Right atrium auricular region (tissue), 2 donors: ENCODE measurements around the gene ZNF69. TPM values are rescaled to one million over a fixed set of nuclear protein-coding genes. Genes with fewer than 3 reads are reported as not detected.
"Not testable (repeated sequence)": the region's sequence is repeated elsewhere in the genome, so short reads cannot be mapped to it uniquely, and the experiment has no call there.

ENCODE experiments used
- DNase-seq: peaks from one replicate; pipeline ENCODE4 v3.0.0-alpha.2; 2019; ENCODE audit warnings: low spot score
- H3K27ac ChIP-seq, 2 donors: fragments of 200-600 bp; sonication (generic); 1 replicate in 1 of 2; 2 replicates in 1 of 2; pipeline ENCODE4 v1.5.1; 2016 to 2019
- H3K27me3 ChIP-seq, 2 donors: fragments of 200-600 bp; sonication (generic); one replicate each; pipeline versions ENCODE4 v1.5.1 to v1.6.0; 2017 to 2019
- H3K36me3 ChIP-seq: fragments of 200-600 bp; sonication (generic); one replicate; pipeline ENCODE4 v1.5.1; 2016
- H3K4me1 ChIP-seq, 2 donors: fragments of 200-600 bp; sonication (generic); one replicate each; pipeline versions ENCODE4 v1.5.1 to v1.6.0; 2017 to 2019
- H3K4me3 ChIP-seq, 2 donors: fragments of 200-600 bp; sonication (generic); 1 replicate in 1 of 2; 2 replicates in 1 of 2; pipeline ENCODE4 v1.5.1; 2017 to 2019; ENCODE audit warnings: mild to moderate bottlenecking in 1 of 2, moderate library complexity in 1 of 2
- H3K9me3 ChIP-seq, 2 donors: fragments of 200-600 bp; sonication (generic); one replicate each; pipeline ENCODE4 v1.5.1; 2019
- total RNA-seq, 2 donors: library from RNA; depleted of rRNA; stranded (reverse); fragments of >200 nt; gene quantifications; one replicate each; pipeline ENCODE4 v1.1.0, GENCODE V29; 2016
- TF ChIP-seq, protein P1 (sequence below), 2 donors: fragments of 200-600 bp; sonication (generic); IDR thresholded peaks; one replicate each; pipeline ENCODE4 v1.5.1; 2019; ENCODE audit warnings: antibody characterized with exemption in 2 of 2

The ZNF69 gene
- total RNA-seq, 2 donors from 2014 or later = 4.2 to 6.3 TPM

DNA sequence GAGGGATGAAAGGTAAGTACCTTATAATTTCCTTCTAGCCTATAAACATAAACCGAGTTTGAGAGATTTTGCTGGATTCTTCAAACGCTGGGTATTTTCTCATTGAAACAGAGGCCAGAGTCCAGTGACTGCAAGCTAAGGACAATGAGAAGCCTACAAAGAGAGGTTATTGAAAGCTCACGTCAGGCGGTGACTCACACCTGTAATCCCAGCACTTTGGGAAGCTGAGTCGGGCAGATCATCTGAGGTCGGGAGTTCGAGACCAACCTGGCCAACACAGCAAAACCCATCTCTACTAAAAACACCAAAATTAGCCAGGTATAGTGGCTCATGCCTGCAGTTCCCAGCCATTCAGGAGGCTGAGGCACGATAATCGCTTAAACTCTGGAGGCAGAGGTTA lies 15.0 kb upstream of the ZNF69 start:
- Histone ChIP-seq H3K4me1 (no peaks in the 10 kb centered on the region), H3K36me3 (peaks cover 16% of the 10 kb centered on the region), H3K27me3 (no peaks in the 10 kb centered on the region), H3K4me3 (no peak overlapping the region), H3K27ac (no peak overlapping the region), H3K9me3 (peaks cover 8 to 32% of the 10 kb centered on the region in 2 donors)
- TF ChIP-seq, protein P1, sequence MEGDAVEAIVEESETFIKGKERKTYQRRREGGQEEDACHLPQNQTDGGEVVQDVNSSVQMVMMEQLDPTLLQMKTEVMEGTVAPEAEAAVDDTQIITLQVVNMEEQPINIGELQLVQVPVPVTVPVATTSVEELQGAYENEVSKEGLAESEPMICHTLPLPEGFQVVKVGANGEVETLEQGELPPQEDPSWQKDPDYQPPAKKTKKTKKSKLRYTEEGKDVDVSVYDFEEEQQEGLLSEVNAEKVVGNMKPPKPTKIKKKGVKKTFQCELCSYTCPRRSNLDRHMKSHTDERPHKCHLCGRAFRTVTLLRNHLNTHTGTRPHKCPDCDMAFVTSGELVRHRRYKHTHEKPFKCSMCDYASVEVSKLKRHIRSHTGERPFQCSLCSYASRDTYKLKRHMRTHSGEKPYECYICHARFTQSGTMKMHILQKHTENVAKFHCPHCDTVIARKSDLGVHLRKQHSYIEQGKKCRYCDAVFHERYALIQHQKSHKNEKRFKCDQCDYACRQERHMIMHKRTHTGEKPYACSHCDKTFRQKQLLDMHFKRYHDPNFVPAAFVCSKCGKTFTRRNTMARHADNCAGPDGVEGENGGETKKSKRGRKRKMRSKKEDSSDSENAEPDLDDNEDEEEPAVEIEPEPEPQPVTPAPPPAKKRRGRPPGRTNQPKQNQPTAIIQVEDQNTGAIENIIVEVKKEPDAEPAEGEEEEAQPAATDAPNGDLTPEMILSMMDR (IDR thresholded peaks at IDR 0.05) = no peak
- DNase-seq = no peak

DNA sequence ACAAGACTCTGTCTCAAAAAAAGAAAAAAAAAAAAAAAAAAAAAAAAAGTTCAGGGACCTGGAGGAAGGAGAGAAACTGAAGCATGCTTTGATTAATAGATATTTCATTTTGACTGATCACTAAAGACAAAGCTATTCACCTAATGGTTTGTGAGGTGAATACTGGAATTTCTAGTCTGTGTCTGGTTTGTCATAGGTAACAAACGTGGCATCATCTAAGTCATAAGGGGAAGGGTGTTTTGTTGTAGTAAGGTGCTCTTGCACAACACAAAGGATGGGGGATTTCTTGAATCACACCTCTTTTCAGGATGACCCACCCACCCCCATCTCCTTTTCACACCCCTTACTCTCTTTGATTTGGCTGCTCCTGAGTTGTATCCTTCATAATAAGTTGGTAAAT lies 13.8 kb upstream of the ZNF69 start:
- Histone ChIP-seq H3K27ac (no peak overlapping the region), H3K27me3 (no peaks in the 10 kb centered on the region), H3K36me3 (peaks cover 5% of the 10 kb centered on the region), H3K4me1 (no peaks in the 10 kb centered on the region), H3K9me3 (peaks cover 3 to 21% of the 10 kb centered on the region in 2 donors), H3K4me3 (no peak overlapping the region)
- no peak for DNase-seq
- TF ChIP-seq, protein P1 (IDR thresholded peaks at IDR 0.05) = no peak

DNA sequence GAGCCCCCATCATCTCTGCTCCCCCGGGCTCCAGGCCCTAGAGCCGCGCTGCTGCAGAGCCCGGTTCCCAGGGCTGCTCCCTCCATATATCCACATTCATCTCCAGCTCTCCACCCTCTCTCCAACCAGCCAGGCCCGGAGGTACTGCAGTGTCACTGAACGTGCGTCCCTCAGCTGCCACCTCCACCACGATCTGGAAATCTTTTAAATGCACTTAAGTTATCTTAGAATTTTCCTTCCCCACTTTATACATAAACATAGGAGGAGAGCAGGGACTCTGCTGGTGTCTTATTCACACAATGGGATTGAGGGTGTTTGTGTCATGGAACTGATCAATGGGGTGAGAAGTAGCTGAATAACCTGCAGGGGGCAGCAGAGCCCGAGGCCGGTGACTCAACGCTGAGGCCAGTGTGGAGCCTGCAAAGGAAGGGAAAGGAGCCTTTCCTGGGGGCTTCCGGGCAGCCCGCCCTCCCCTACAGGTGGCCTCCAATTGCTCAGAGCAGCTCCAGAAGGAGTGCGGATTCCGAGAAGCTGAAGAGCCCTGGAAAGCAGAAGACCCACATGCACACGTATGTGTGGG lies 7.8 kb upstream of the ZNF69 start:
- not testable (repeated sequence) for H3K4me3 ChIP-seq, H3K4me1 ChIP-seq, H3K36me3 ChIP-seq, DNase-seq, H3K27me3 ChIP-seq, H3K9me3 ChIP-seq, H3K27ac ChIP-seq
- TF ChIP-seq, protein P1 (IDR thresholded peaks at IDR 0.05) = peak in 1 of 2 donors; percentile 51

DNA sequence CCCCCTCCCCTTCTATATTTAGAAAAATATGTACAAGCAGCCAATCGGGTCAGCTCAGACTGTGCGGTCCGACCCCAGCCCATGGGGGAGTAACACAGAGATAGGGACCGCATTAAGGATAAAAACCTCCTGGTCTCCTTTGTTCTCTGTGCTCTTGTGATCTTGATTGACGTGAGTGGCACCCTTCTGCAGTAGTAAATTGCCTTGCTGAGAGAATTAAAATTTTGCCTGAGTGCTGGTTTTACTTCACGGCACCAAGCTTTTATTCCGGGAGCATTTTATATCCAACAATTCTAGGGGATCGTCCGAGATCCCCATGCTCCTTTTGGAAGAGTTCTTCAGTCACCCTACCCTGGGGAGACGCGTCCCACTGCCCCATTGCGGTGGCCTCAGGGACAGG lies 7.0 kb upstream of the ZNF69 start:
- Histone ChIP-seq H3K27ac (no peak overlapping the region), H3K4me3 (no peak overlapping the region), H3K36me3 (no peaks in the 10 kb centered on the region), H3K4me1 (no peaks in the 10 kb centered on the region), H3K9me3 (no peaks in the 10 kb centered on the region), H3K27me3 (no peaks in the 10 kb centered on the region)
- no peak for DNase-seq
- TF ChIP-seq, protein P1 (IDR thresholded peaks at IDR 0.05) = no peak

DNA sequence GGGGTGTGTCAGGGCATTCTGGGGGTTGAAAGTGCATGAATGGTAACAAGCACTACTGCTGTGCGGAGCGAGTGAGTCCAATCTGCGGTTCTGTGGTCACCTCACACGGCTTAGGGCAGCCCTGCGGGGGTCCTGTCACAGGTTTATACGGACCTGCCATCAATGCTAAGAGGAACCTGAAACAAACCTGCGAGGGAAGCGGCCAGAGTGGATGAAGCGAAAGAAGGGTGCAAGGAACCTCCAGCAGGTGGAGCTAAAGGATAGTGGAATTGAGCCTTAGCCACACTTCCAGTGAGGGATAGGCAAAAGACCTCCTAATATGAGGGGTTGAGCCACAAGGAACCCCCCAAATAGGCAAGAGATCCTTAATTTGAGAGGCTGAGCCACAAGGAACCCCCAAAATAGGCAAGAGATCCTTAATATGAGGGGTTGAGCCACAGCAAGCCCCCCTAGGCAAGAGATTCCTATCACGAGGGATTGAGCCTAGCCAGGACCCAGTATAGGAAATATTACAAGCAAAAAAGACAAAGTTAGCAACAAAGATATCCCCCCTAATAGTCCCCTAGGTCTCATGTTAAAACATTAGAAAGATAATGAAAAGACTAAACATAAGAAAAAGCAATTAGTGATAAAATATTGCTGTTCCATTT lies 6.3 kb upstream of the ZNF69 start:
- TF ChIP-seq, protein P1 (IDR thresholded peaks at IDR 0.05) = peak; percentile 59 to 79
- H3K9me3 ChIP-seq = no peaks in the 10 kb centered on the region
- peak; percentile 62 for DNase-seq
- no peak overlapping the region for H3K4me3 ChIP-seq
- H3K36me3 ChIP-seq = no peaks in the 10 kb centered on the region
- no peaks in the 10 kb centered on the region for H3K4me1 ChIP-seq
- no peaks in the 10 kb centered on the region for H3K27me3 ChIP-seq
- H3K27ac ChIP-seq = no peak overlapping the region

DNA sequence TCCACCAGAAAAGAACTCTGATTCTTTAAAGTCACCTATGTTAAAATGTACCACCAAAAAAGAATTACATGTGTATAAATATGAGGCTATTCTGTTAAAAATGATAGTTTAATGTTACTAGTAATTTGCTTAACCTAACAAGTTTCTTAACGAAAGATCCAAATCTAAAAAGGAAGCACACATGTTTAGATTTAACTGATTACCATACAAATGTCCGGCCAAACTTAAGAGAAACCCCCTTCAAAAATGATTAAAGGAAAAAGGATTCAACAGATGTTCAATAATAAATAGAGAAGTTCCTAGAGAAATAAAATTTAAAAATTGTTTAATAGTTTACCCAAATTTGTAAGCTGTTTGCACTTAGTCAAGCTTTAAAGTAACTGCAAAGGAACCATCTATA lies 5.0 kb upstream of the ZNF69 start:
- H3K27me3 ChIP-seq = no peaks in the 10 kb centered on the region
- no peaks in the 10 kb centered on the region for H3K36me3 ChIP-seq
- DNase-seq = no peak
- H3K4me1 ChIP-seq = peaks cover 0 to 6% of the 10 kb centered on the region in 2 donors
- no peak overlapping the region for H3K4me3 ChIP-seq
- no peak overlapping the region for H3K27ac ChIP-seq
- TF ChIP-seq, protein P1 (IDR thresholded peaks at IDR 0.05) = no peak
- H3K9me3 ChIP-seq = no peaks in the 10 kb centered on the region
